Breast epithelium (tissue), 3 donors: ENCODE measurements around the gene FSTL5.

ENCODE experiments used
- CTCF ChIP-seq, 3 donors: fragments of 450-650 bp; IDR thresholded peaks; one replicate each; pipeline ENCODE4 v1.5.1; 2016 to 2017; ENCODE audit warnings: antibody characterized with exemption in 3 of 3, mild to moderate bottlenecking in 3 of 3, moderate library complexity in 3 of 3
- POLR2A ChIP-seq: fragments of 450-650 bp; IDR thresholded peaks from one replicate; pipeline ENCODE4 v1.6.1; 2016; ENCODE audit warnings: antibody characterized with exemption, mild to moderate bottlenecking, moderate library complexity

GRCh38 chr4:161949946-161950725, 213.7 kb downstream of the FSTL5 start:
- no peak for TF ChIP-seq CTCF (IDR thresholded peaks at IDR 0.05)
- no peak for TF ChIP-seq POLR2A
